Measurements from ENCODE around the gene RPL9. TPM values are rescaled to one million over a fixed set of nuclear protein-coding genes. Genes with fewer than 3 reads are reported as not detected.
"Not testable (repeated sequence)": the region's sequence is repeated elsewhere in the genome, so short reads cannot be mapped to it uniquely, and the experiment has no call there.

Gene RPL9
- total RNA-seq, 1 donor from 2014 or later, result 1,349 TPM

DNA sequence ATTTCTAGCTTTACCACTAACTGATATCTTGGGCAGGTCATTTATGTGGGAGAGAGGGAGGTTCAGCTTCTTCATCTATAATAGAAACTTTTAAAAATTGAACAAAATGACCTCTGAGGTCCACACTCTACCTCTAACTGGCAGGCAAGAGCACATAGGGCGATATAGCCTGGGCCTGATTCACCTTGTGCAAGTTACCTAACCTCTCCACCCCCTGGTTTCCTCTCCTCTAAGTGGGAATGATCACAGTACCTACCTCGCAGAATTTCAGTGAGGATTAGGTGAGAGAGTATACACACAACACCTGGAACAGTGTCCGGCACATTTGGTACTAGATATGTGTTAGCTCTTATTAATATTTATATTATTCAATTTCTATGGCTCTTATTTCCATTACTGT is 36.5 kb downstream of the RPL9 start:
- no peaks in the 10 kb centered on the region for H3K36me3 Mint-ChIP-seq (ENCODE audit: insufficient read depth)
- TF ChIP-seq CTCF (IDR thresholded peaks at IDR 0.05; ENCODE audit: unreplicated experiment), result no peak
- no peaks in the 10 kb centered on the region for H3K9me3 Mint-ChIP-seq (ENCODE audit: low read depth)
- no peak overlapping the region for H3K27ac Mint-ChIP-seq
- DNase-seq (ENCODE audit: low spot score, unreplicated experiment), result no peak
- no peaks in the 10 kb centered on the region for H3K4me1 Mint-ChIP-seq (ENCODE audit: low read depth)
- no peaks in the 10 kb centered on the region for H3K27me3 Mint-ChIP-seq
- H3K4me3 Mint-ChIP-seq (ENCODE audit: low read depth), result no peak overlapping the region

- no peak for DNase-seq (ENCODE audit: low spot score, unreplicated experiment)
- no peaks in the 10 kb centered on the region for H3K36me3 Mint-ChIP-seq (ENCODE audit: insufficient read depth)
- no peaks in the 10 kb centered on the region for H3K27me3 Mint-ChIP-seq
- no peak overlapping the region for H3K4me3 Mint-ChIP-seq (ENCODE audit: low read depth)
- H3K9me3 Mint-ChIP-seq (ENCODE audit: low read depth), result no peaks in the 10 kb centered on the region
- peaks cover 13% of the 10 kb centered on the region for H3K4me1 Mint-ChIP-seq (ENCODE audit: low read depth)
- H3K27ac Mint-ChIP-seq, result no peak overlapping the region
- no peak for TF ChIP-seq CTCF (IDR thresholded peaks at IDR 0.05; ENCODE audit: unreplicated experiment)
Measured at GRCh38 chr4:39415678-39416283, 42.9 kb downstream of the RPL9 start.

DNA sequence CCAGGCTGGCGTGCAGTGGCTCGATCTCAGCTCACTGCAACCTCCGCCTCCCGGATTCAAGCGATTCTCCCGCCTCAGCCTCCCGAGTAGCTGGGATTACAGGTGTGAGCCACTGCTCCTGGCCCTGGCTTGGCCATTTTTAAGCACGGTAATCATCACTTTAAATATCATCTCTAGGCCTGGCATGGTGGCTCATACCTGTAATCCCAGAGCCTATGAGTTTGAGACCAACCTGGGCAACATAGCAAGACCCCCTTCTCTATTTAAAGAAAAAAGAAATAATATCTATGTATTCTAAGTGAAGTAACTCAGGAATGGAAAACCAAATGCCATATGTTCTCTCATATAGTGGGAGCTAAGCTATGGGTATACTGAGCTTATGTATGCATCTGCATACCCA is 47.2 kb downstream of the RPL9 start:
- peaks cover 22% of the 10 kb centered on the region for H3K4me1 Mint-ChIP-seq (ENCODE audit: low read depth)
- not testable (repeated sequence) for H3K27me3 Mint-ChIP-seq; H3K27ac Mint-ChIP-seq; H3K36me3 Mint-ChIP-seq (ENCODE audit: insufficient read depth); DNase-seq (ENCODE audit: low spot score, unreplicated experiment); H3K4me3 Mint-ChIP-seq (ENCODE audit: low read depth); H3K9me3 Mint-ChIP-seq (ENCODE audit: low read depth)

- TF ChIP-seq CTCF (IDR thresholded peaks at IDR 0.05; ENCODE audit: unreplicated experiment), result no peak
- DNase-seq (ENCODE audit: low spot score, unreplicated experiment), result no peak
- peaks cover 20% of the 10 kb centered on the region for H3K4me1 Mint-ChIP-seq (ENCODE audit: low read depth)
- no peaks in the 10 kb centered on the region for H3K9me3 Mint-ChIP-seq (ENCODE audit: low read depth)
- H3K36me3 Mint-ChIP-seq (ENCODE audit: insufficient read depth), result no peaks in the 10 kb centered on the region
- no peak overlapping the region for H3K27ac Mint-ChIP-seq
- H3K4me3 Mint-ChIP-seq (ENCODE audit: low read depth), result no peak overlapping the region
- H3K27me3 Mint-ChIP-seq, result no peaks in the 10 kb centered on the region
Measured at GRCh38 chr4:39410415-39410814, 48.3 kb downstream of the RPL9 start.

- H3K4me3 Mint-ChIP-seq (ENCODE audit: low read depth), result no peak overlapping the region
- no peaks in the 10 kb centered on the region for H3K27me3 Mint-ChIP-seq
- no peaks in the 10 kb centered on the region for H3K36me3 Mint-ChIP-seq (ENCODE audit: insufficient read depth)
Measured at GRCh38 chr4:39407584-39407885, 51.2 kb downstream of the RPL9 start.

More at GRCh38 chr4:39407584-39407885, 51.2 kb downstream of the RPL9 start:
- DNase-seq (ENCODE audit: low spot score, unreplicated experiment), result no peak
- Mint-ChIP-seq H3K9me3 (ENCODE audit: low read depth) (no peaks in the 10 kb centered on the region), H3K27ac (no peak overlapping the region), H3K4me1 (ENCODE audit: low read depth) (peaks cover 10% of the 10 kb centered on the region)
- TF ChIP-seq CTCF (IDR thresholded peaks at IDR 0.05; ENCODE audit: unreplicated experiment), result no peak

Data from progenitor cell of endocrine pancreas (in vitro differentiated cells).